ENCODE data around the gene WNT8A.

DNA sequence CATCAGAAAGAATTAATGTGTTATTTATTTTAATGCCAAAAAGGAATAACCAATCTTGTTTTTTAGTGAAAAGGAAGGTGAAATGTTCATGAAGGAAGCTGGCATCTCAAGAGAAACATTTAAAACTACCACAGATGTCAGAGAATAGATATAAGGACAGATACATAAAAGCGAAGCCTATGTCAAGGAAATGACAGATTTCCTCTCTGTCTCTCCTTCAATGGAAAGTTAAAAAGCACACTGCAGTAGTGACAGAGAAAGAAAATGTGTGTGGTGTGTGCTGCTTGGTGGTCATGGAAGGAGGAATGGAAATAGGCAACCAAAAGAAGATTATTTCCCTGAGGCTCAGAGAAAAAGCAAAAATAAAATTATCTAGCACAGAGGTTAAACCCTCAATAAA lies 9.2 kb downstream of the WNT8A start:
- TF ChIP-seq, protein P1, sequence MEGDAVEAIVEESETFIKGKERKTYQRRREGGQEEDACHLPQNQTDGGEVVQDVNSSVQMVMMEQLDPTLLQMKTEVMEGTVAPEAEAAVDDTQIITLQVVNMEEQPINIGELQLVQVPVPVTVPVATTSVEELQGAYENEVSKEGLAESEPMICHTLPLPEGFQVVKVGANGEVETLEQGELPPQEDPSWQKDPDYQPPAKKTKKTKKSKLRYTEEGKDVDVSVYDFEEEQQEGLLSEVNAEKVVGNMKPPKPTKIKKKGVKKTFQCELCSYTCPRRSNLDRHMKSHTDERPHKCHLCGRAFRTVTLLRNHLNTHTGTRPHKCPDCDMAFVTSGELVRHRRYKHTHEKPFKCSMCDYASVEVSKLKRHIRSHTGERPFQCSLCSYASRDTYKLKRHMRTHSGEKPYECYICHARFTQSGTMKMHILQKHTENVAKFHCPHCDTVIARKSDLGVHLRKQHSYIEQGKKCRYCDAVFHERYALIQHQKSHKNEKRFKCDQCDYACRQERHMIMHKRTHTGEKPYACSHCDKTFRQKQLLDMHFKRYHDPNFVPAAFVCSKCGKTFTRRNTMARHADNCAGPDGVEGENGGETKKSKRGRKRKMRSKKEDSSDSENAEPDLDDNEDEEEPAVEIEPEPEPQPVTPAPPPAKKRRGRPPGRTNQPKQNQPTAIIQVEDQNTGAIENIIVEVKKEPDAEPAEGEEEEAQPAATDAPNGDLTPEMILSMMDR (IDR thresholded peaks at IDR 0.05), result no peak
- no peak for TF ChIP-seq POLR2AphosphoS5 (IDR thresholded peaks at IDR 0.05)

Data from suprapubic skin (tissue), 3 donors.